H54 (cell line): ENCODE data around the gene MAP4K4.
"Not testable (repeated sequence)": the region's sequence is repeated elsewhere in the genome, so short reads cannot be mapped to it uniquely, and the experiment has no call there.

Experiments
- DNase-seq: peaks from one replicate; pipeline ENCODE4 v3.0.0; 2011; ENCODE audit warnings: low spot score, mixed read lengths; ENCODE audit not compliant: insufficient read length
- FAIRE-seq: peaks from 3 replicates; lab custom pipeline; 2011; peaks lifted over from hg19 to GRCh38; lab: Jason Lieb, UNC
- POLR2A ChIP-seq: IDR thresholded peaks from 2 replicates; pipeline ENCODE4 v1.6.1; 2011; ENCODE audit warnings: low read depth, mild to moderate bottlenecking, low read length

MAP4K4 gene

GRCh38 chr2:101902169-101902568 lies 204.7 kb downstream of the MAP4K4 start:
- FAIRE-seq: no peak
- DNase-seq: no peak
- no peak for TF ChIP-seq POLR2A

- TF ChIP-seq POLR2A: no peak
- DNase-seq: no peak
- FAIRE-seq: no peak
These were observed 207.4 kb downstream of the MAP4K4 start for GRCh38 chr2:101904916-101905315.

- TF ChIP-seq POLR2A: no peak
- FAIRE-seq: no peak
- no peak for DNase-seq
These were observed 208.3 kb downstream of the MAP4K4 start for GRCh38 chr2:101905746-101906336.

- no peak for TF ChIP-seq POLR2A
- FAIRE-seq (no peak), DNase-seq (no peak)
These were observed 212.3 kb downstream of the MAP4K4 start for GRCh38 chr2:101909760-101910159.

- TF ChIP-seq POLR2A: no peak
- FAIRE-seq (no peak), DNase-seq (no peak)
These were observed 215.0 kb downstream of the MAP4K4 start for GRCh38 chr2:101912545-101912944.

- TF ChIP-seq POLR2A: no peak
- DNase-seq: no peak
- no peak for FAIRE-seq
These were observed 223.9 kb downstream of the MAP4K4 start for GRCh38 chr2:101921319-101921952.

- FAIRE-seq: no peak
- DNase-seq: no peak
- TF ChIP-seq POLR2A: no peak
These were observed 224.4 kb downstream of the MAP4K4 start for GRCh38 chr2:101921953-101922325.

GRCh38 chr2:101924311-101924710 lies 226.8 kb downstream of the MAP4K4 start:
- DNase-seq, FAIRE-seq: not testable (repeated sequence)

- DNase-seq (no peak), FAIRE-seq (no peak)
- TF ChIP-seq POLR2A: no peak
These were observed 232.5 kb downstream of the MAP4K4 start for GRCh38 chr2:101930019-101930418.

GRCh38 chr2:101930847-101931246 lies 233.3 kb downstream of the MAP4K4 start:
- FAIRE-seq: no peak
- no peak for DNase-seq
- no peak for TF ChIP-seq POLR2A

GRCh38 chr2:101931402-101931801 lies 233.9 kb downstream of the MAP4K4 start:
- FAIRE-seq (no peak), DNase-seq (no peak)
- no peak for TF ChIP-seq POLR2A

GRCh38 chr2:101935764-101936163 lies 238.3 kb downstream of the MAP4K4 start:
- DNase-seq, FAIRE-seq: not testable (repeated sequence)

GRCh38 chr2:101942851-101943250 lies 245.3 kb downstream of the MAP4K4 start:
- no peak for TF ChIP-seq POLR2A
- no peak for FAIRE-seq
- no peak for DNase-seq
